AG04449 (cell line): ENCODE results near the gene PRPF40A.
A peak's percentile ranks its signal among the peaks of the same experiment; 100 is the strongest.
"Not testable (repeated sequence)": the region's sequence is repeated elsewhere in the genome, so short reads cannot be mapped to it uniquely, and the experiment has no call there.

Experiments
- CTCF ChIA-PET: fragments of 350-600 bp; formaldehyde crosslinking; extraction: SDS; loops from one replicate; lab custom pipeline; 2021; ENCODE audit warnings: antibody characterized with exemption; lab: Yijun Ruan, JAX
- POLR2A ChIA-PET: fragments of 400-600, 350-600 bp; formaldehyde crosslinking; extraction: SDS; loops from one replicate; lab custom pipeline; 2020; ENCODE audit warnings: antibody characterized with exemption, inconsistent platforms; lab: Yijun Ruan, JAX
- DNase-seq: peaks from one replicate; pipeline ENCODE4 v3.0.0-alpha.2; 2010; ENCODE audit warnings: low read depth, low spot score
- H3K4me3 ChIP-seq: 2 replicates; pipeline ENCODE4 v1.5.1; 2011; ENCODE audit warnings: low read depth, mild to moderate bottlenecking, control low read depth, low read length
- TF ChIP-seq, protein P1 (sequence below): IDR thresholded peaks from one replicate; pipeline ENCODE4 v1.5.1; 2011; ENCODE audit warnings: mild to moderate bottlenecking, moderate library complexity, low read length, control low read depth, inconsistent platforms; ENCODE audit not compliant: insufficient read depth; ENCODE audit errors: missing control alignments

The PRPF40A gene

DNA sequence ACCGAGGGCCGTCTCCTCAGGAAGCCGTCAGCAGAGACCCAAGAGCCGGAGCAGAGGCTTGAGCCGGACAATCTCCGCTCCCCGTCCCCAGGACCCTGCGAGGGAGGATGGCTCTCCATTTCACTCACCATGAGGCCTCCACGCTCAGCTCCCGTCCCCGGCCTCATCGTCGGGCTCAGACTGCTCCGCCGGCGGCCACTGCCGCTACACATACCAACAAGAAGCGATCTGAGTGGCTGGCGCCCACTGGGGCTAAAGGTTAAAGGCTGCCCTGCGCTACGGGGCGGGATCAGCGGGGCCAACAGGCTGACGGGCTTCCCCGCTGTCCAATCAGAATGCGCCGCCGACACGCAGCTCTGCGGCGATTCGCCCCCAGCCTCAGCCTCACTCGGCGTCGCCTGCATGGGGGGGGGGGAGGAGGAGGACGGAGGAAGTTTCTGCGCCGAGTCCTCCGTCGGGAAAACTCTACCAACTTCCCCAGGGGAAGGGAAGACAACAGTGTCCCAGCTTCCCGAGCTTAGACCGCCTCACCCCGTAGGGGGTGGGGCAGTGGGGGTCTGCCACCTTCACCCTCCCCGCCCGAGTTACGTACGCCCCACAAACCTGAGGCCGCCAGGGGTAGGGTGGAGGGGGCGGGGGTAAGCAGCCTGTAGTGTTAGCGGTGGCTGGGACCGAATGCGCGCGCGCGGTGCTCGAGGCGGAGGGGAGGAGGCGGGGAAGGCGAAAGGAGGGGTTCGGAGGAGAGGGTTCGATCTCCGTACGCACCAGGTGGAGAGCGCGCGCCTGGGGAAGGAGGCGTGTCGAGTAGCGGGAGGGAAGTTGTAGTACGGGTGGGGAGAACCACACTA lies at the start of gene PRPF40A:
TSS of gene PRPF40A (minus strand) at position 234 of the 848 bp plus-strand sequence. CDS start at position 212, 22 bp downstream.
- TF ChIP-seq, protein P1, sequence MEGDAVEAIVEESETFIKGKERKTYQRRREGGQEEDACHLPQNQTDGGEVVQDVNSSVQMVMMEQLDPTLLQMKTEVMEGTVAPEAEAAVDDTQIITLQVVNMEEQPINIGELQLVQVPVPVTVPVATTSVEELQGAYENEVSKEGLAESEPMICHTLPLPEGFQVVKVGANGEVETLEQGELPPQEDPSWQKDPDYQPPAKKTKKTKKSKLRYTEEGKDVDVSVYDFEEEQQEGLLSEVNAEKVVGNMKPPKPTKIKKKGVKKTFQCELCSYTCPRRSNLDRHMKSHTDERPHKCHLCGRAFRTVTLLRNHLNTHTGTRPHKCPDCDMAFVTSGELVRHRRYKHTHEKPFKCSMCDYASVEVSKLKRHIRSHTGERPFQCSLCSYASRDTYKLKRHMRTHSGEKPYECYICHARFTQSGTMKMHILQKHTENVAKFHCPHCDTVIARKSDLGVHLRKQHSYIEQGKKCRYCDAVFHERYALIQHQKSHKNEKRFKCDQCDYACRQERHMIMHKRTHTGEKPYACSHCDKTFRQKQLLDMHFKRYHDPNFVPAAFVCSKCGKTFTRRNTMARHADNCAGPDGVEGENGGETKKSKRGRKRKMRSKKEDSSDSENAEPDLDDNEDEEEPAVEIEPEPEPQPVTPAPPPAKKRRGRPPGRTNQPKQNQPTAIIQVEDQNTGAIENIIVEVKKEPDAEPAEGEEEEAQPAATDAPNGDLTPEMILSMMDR, result no peak
- peak within 1 kb of the TSS; percentile 99 for H3K4me3 ChIP-seq
- ChIA-PET CTCF (interaction anchor here (1.2 to 2.8 kb wide), 4 partner anchors 10 to 692 kb away, joined by 3 to 9 read pairs (median 6); partner anchors contain the start of gene STAM2), POLR2A (interaction anchor here (0.7 to 1.0 kb wide), 3 partner anchors 24 to 542 kb away, joined by 3 to 4 read pairs (median 4); partner anchors contain the start of gene STAM2)
- DNase-seq, result peak; percentile 87

DNA sequence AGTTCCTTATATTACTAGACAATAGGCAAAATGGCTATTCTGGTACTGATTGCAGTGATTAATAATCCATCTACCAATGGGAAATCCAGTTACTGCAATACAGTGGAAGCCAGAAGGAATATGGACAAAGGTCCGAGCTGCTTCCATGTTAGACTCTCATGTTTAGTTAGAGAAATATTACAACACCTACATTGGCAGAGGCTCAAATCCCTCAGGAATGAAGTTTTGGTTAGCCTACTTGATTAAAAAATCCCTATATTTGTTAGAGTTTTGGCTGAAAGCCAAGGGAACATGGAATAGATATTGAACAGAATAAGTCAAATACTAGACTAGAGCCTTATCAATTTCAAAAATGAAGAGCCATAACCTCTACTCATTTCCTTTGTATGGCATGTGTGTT lies 49.7 kb upstream of the PRPF40A start:
- H3K4me3 ChIP-seq, result no peak overlapping the region
- POLR2A ChIA-PET, result no interaction called here
- CTCF ChIA-PET, result interaction anchor here (1.3 kb wide), 1 partner anchor 25 kb away, joined by 5 read pairs; no protein-coding TSS in a partner anchor
- TF ChIP-seq, protein P1, result no peak
- peak; percentile 0 for DNase-seq

DNA sequence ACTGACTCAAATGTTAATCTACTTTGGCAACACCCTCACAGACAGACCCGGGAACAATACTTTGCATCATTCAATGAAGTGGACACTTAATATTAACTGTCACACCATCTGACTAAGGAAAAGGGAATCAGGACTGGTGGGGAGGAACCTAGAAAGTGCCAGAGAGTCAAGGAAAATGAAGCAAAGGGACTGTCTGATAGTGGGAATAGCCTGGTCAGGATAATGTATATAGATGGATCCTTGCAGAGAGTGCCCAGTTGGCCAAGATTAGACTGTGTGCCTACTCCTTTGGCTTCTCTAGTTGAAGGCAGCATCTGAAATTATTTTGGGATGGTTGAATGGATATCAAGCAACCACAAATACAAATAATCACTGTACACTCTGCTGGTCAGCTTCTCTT lies 46.4 kb upstream of the PRPF40A start:
- ChIA-PET CTCF (no interaction called here), POLR2A (no interaction called here)
- TF ChIP-seq, protein P1, result no peak
- no peak for DNase-seq
- H3K4me3 ChIP-seq, result no peak overlapping the region

DNA sequence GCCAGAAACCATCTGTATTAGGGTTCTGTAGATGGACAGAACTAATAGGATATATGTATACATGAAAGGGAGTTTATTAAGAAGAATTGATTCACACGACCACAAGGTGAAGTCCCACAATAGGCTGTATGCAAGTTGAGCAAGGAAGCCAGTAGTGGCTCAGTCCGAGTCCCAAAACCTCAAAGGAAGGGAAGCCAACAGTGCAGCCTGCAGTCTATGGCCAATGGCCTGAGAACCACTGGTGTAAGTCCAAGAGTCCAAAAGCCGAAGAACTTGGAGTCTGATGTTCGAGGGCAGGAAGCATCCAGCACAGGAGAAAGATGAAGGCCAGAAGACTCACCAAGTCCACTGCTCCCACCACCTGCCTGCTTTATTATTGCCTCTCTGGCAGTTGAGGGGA lies 45.9 kb upstream of the PRPF40A start:
- DNase-seq, CTCF ChIA-PET, POLR2A ChIA-PET, H3K4me3 ChIP-seq: not testable (repeated sequence)

DNA sequence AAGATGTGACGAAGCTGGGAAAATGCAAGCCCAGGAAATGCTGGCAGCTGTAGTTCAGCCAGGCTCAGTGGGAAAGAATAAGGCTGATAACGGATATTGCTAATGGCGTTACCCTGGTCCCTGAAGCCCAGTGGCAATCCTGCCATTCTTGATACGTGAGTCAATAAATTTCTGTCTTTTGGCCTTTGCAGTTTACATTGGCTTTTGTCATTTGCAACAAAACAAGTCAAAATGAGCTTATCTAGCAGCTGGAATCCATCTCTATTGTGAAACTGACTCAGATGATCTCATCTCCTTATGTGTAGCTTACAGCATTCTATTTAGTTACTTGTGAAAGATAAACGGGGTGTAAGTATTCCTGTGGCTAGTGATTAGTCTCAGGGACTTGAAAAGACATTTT lies 44.9 kb upstream of the PRPF40A start:
- ChIA-PET CTCF (no interaction called here), POLR2A (no interaction called here)
- DNase-seq, result peak; percentile 38
- no peak overlapping the region for H3K4me3 ChIP-seq
- TF ChIP-seq, protein P1, result no peak

DNA sequence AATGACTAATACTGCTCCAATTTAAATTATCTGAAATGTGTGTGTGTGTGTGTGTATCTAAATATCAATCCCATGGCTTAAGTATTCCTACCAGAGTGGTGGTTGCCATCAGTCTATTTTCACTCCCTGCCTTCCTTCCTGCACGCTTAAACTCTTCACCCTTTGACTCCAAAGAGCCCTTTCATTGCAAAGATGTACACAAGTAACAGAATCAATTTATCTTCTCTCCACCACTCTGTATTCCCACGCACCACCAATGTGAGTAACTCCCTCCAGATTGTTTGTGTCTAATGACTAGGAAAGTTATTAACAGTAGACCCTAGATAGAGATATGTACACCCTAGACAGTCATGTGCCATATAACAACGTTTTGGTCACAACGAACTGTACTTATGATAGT lies 44.0 kb upstream of the PRPF40A start:
- ChIA-PET CTCF (interaction anchor here (1.5 kb wide), 1 partner anchor 18 kb away, joined by 5 read pairs; no protein-coding TSS in a partner anchor), POLR2A (no interaction called here)
- TF ChIP-seq, protein P1, result no peak
- H3K4me3 ChIP-seq, result no peak overlapping the region
- no peak for DNase-seq
